Measurements from ENCODE around the gene BABAM2. TPM values are rescaled to one million over a fixed set of nuclear protein-coding genes. Genes with fewer than 3 reads are reported as not detected.

Gene BABAM2
- total RNA-seq, 1 experiment from 2014 or later, result 27.1 TPM

GRCh38 chr2:28269019-28269784 is 378.7 kb downstream of the BABAM2 start:
- no peak overlapping the region for H2AFZ ChIP-seq (ENCODE audit: low read length)
- no peak overlapping the region for H2BK120ac ChIP-seq (ENCODE audit: low read depth, low read length, poor library complexity, severe bottlenecking)
- no peaks in the 10 kb centered on the region for H3K79me1 ChIP-seq (ENCODE audit: insufficient read depth, low read depth, low read length, poor library complexity, severe bottlenecking)
- no peaks in the 10 kb centered on the region for H3K27me3 ChIP-seq (ENCODE audit: insufficient read depth, low read length)
- H4K20me1 ChIP-seq (ENCODE audit: control insufficient read depth, insufficient read depth, insufficient read length), result no peaks in the 10 kb centered on the region
- no peak overlapping the region for H3K56ac ChIP-seq (ENCODE audit: insufficient read length, low read depth, low read length)
- no peak overlapping the region for H3T11ph ChIP-seq (ENCODE audit: low read length)
- H3K4ac ChIP-seq (ENCODE audit: low read depth, low read length), result no peak overlapping the region
- no peak overlapping the region for H2AK5ac ChIP-seq (ENCODE audit: insufficient read length, low read length)
- no peak overlapping the region for H2BK5ac ChIP-seq (ENCODE audit: insufficient read length, low read length)
- H3K23ac ChIP-seq (ENCODE audit: insufficient read length, low read depth, low read length), result no peak overlapping the region
- H3K4me1 ChIP-seq (ENCODE audit: insufficient read depth, low read length), result no peaks in the 10 kb centered on the region; the same call in 1 of the 2 replicates
- Mint-ChIP-seq H3K9me3 (no peaks in the 10 kb centered on the region), H3K27ac (peak overlapping the region in 2 of 3 experiments; percentile 46 to 78; a peak in 5 of 7 replicates), H3K4me1 (peaks cover 21 to 24% of the 10 kb centered on the region in 2 experiments), H3K4me3 (no peak overlapping the region), H3K27me3 (ENCODE audit: low read depth) (no peaks in the 10 kb centered on the region), H3K36me3 (ENCODE audit: insufficient read depth in 1 of 3, low read depth in 3 of 3) (no peaks in the 10 kb centered on the region)
- H2BK12ac ChIP-seq (ENCODE audit: insufficient read length, low read depth, low read length), result no peak overlapping the region
- WGBS (ENCODE audit: extremely low coverage, insufficient read length, low lambda C conversion rate), result no CpG with 5 or more reads among the region's 4 CpGs
- no peaks in the 10 kb centered on the region for H3K9me3 ChIP-seq (ENCODE audit: control insufficient read depth, low read depth, low read length)
- no peak overlapping the region for H3K9ac ChIP-seq (ENCODE audit: extremely low read depth, insufficient read length, low read length)
- no peak for TF ChIP-seq CTCF (conservative IDR thresholded peaks at IDR 0.05)
- H4K8ac ChIP-seq (replicated peaks; ENCODE audit: insufficient read length, low read depth, low read length), result no peak overlapping the region
- H3K4me2 ChIP-seq (ENCODE audit: insufficient read depth, insufficient read length, low read length), result no peak overlapping the region
- no peak overlapping the region for H4K91ac ChIP-seq (ENCODE audit: insufficient read length, low read depth, low read length)
- H3K79me2 ChIP-seq (ENCODE audit: insufficient read depth, low read length), result no peaks in the 10 kb centered on the region
- H3K27ac ChIP-seq (ENCODE audit: insufficient read length, low read depth, low read length), result no peak overlapping the region
- DNase-seq, result no peak
- no peaks in the 10 kb centered on the region for H3K23me2 ChIP-seq (ENCODE audit: insufficient read length, low read depth, low read length, poor library complexity, severe bottlenecking)
- H3K18ac ChIP-seq (ENCODE audit: insufficient read length, low read depth, low read length), result no peak overlapping the region
- no peak overlapping the region for H2BK15ac ChIP-seq (ENCODE audit: low read depth, low read length)
- H4K5ac ChIP-seq (ENCODE audit: insufficient read length, low read depth, low read length), result no peak overlapping the region
- no peak overlapping the region for H3K14ac ChIP-seq (ENCODE audit: insufficient read depth, low read length)
- H2BK20ac ChIP-seq (ENCODE audit: low read depth, low read length, poor library complexity, severe bottlenecking), result no peak overlapping the region

Data from H9 (cell line).